GM11168 (cell line): Measurements from ENCODE around the gene ADCY10.
"Not testable (repeated sequence)": the region's sequence is repeated elsewhere in the genome, so short reads cannot be mapped to it uniquely, and the experiment has no call there.

ENCODE experiments used
- in situ Hi-C: fragments of 300-500 bp; cut with MboI; formaldehyde crosslinking; loops from one replicate; pipeline ENCODE4 v1.12.0; 2022; ENCODE audit warnings: low sequenced_read_pairs; ENCODE audit not compliant: unreplicated experiment

The ADCY10 gene

DNA sequence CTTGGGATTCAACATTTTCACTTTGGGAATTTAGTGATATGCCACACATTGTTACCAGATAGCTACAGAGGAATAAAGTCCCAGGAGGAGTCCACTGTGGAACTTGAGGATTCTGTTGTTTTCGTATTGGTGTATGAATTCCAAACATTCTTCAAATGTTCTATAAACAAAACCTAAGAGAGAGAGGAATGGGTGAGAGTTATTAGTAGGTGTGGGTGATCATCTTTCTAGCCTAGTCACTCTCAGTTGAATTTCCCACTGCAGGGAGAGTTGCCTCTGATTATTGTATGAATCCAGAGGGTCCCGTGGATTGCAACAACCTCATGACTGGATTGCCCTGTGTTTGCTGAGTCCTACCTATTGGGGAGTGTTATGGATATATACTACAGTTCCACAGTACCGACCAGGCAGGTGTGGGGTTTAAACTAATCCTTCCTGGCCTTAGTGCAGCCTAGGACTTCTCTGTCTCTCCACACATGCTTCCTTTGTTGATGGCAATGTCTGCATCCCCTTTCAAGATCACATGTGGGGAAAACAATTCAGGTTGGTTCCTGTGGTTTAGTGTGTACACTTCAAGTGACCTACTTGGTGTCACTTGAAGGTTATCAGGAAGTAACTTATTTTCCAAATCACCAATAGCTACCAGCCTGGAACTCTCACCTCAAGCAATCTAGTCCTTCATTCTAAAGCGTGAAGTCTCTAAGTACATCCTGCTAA lies 91.8 kb downstream of the ADCY10 start:
- in situ Hi-C loops, result no loop called here

- in situ Hi-C loops, result no loop called here
Observed at GRCh38 chr1:167821356-167821685, 92.6 kb downstream of the ADCY10 start.

- in situ Hi-C loops, result no loop called here
Observed at GRCh38 chr1:167820684-167821355, 93.1 kb downstream of the ADCY10 start.

- in situ Hi-C loops, result no loop called here
Observed at GRCh38 chr1:167819849-167820683, 93.9 kb downstream of the ADCY10 start.

- in situ Hi-C loops, result no loop called here
Observed at GRCh38 chr1:167815650-167816049, 98.3 kb downstream of the ADCY10 start.

DNA sequence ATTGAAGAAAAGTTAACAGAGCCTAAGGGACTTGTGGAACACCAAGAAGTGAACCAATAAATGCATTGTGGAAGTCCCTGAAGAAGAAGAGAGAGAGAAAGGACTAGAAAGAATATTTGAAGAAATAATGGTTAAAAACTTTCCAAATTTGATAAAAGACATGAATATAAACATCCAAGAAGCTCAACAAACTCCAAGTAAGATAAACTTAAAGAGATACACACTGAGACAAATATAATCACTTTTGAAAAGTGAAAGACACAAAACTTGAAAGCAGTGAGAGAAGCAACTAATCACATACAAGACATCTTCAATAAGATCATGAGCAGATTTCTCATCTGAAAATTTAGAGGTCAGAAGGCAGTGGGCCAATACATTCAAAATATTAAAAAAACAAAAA lies 101.0 kb downstream of the ADCY10 start:
- in situ Hi-C loops, result no loop called here

DNA sequence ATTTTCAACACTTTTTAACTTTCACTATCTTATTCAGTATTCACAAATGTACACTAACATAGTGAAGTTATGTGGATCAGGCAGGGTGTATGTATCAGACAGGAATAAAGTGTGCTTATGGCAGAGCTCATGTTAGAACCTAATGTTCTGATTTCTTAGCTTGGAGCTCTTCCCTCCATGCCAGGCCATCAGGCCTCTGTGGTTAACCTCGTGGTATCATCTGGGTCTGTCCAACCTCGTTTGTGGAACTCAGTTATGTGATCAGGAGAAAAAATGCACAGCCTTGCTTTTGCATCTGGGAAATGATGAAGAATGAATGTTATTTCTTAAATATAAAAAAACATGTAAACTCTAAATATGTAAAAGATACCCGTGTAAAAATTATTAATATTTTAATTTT lies 105.2 kb downstream of the ADCY10 start:
- in situ Hi-C loops, result no loop called here

DNA sequence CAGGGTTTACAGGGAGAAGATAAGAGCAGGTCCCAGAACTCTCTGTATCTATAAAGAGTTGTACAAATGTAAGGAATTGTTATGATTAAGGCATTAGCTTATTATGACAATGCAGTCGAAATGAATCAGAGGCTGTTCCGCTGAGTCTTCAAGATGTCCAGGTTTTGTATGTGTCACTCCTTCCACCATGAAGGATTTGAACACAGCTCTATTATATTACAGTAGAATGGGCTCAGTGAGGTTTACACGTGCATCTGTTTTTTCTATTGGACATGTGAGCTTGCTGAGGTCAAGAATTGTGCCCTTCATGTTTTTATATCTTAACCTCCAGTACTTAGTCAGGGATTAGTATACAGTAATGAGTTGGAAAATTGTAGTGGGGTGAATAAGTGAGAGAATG lies 105.8 kb downstream of the ADCY10 start:
- in situ Hi-C loops, result no loop called here

- in situ Hi-C loops, result not testable (repeated sequence)
Observed at GRCh38 chr1:167806676-167807075, 107.3 kb downstream of the ADCY10 start.

GRCh38 chr1:167806235-167806634 lies 107.7 kb downstream of the ADCY10 start:
- in situ Hi-C loops, result not testable (repeated sequence)

- in situ Hi-C loops, result no loop called here
Observed at GRCh38 chr1:167805041-167805556, 108.8 kb downstream of the ADCY10 start.

- in situ Hi-C loops, result no loop called here
Observed at GRCh38 chr1:167803358-167804207, 110.4 kb downstream of the ADCY10 start.

- in situ Hi-C loops, result no loop called here
Observed at GRCh38 chr1:167802235-167802634, 111.7 kb downstream of the ADCY10 start.

DNA sequence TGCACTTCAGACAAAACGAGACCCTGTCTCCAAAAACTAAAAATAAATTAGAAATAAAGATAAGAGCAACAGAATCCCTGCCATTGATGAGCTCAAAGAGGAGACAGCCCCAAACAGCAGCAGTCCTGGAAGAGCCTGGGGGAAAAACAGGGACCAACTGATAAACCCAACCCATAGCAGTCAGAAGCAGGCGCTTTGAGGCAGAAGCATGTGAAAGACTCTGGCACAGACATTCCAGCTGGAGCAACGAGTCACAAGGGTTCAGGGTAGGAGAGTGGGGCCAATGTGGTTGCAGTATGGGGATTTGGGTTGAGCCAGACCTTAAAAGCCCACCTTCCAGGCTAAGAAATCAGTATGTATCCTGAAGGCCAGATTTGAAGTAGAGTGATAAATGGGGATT lies 113.7 kb downstream of the ADCY10 start:
- in situ Hi-C loops, result no loop called here

- in situ Hi-C loops, result no loop called here
Observed at GRCh38 chr1:167799747-167800146, 114.2 kb downstream of the ADCY10 start.

DNA sequence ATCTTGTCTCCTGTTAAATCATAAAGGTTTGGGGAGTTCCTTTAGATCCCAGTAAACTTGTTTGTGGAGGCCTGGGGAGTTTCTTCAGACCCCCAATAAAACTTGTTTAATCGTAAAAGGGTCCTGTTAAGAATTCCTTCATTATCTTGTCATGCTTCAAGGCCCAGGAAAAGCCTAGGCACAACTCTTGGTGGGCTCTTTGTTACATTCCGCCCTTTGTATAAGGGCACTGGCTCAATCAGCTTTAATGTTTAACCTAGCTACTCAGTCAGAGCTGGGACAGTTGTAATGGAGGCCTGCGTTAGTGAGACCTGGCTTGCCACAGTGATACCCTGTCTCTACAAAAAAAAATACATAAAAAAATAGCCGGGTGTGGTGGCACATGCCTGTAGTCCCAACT lies 115.0 kb downstream of the ADCY10 start:
- in situ Hi-C loops, result no loop called here

DNA sequence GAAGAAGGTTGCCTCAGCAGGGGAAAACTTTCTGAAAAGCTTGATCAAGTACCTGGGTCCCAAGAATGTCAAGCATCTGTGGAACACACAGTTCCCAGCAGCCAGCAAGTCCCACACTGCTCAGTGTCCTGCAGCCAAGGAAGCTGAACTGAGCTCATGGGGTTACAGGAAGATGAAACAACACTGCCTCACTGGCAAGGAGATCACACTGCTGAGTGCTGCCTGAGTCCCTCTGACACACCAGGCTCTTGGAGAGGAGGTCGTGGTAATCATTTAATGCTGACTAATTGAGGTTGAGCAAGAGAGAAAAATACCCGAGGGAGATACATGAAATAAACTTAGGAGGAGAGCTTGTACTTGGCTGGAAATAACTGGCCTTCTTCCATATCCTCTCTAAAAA lies 116.9 kb downstream of the ADCY10 start:
- in situ Hi-C loops, result no loop called here

DNA sequence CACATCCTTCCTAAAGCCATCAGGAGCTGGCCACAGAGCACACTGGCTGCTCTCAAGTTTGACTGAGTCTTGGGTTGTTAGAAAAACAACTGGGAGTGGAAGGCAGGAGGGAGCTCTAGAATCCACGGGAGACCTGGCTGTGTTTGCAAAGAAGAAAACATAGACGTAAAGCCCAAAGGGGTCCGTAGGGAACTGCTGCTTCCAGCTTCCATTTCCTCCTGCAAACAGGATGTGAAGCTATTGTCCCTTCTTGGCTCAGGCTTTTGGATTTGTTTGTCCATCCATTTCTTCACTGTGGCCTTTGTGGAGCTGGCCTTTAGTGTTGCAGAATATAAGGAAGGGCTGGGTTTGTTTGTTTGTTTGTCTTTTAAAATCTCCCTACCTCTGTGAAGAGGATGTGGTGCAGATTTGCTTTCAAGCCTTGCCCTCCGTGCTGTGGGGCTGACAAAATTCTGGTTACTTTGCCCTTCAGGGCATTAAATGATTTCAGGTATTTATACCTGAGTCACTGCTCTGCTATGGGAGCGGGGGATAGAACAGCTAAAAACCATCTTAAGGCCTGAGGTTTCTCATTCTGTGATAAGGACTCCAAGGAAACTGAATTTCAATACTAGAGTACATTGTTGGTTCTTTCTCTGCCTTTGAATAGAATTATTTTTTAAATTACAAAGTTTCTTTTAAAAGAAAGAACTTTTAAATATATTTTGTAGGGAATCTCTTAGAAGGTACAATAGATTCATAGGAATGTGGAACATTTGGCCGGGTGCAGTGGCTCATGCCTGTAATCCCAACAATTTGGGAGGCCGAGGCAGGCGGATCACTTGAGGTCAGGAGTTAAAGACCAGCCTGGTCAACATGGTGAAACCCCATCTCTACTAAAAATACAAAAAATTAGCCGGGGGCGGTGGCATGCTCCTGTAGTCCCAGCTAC lies 117.9 kb downstream of the ADCY10 start:
- in situ Hi-C loops, result no loop called here

- in situ Hi-C loops, result no loop called here
Observed at GRCh38 chr1:167794043-167794442, 119.9 kb downstream of the ADCY10 start.
